Activated T-cell treated with anti-CD3 and anti-CD28 coated beads, Interleukin-2, amount 50 U/mL, for 48 hours (primary cell): ENCODE data around the gene EVX2.

ENCODE experiments used
- DNase-seq, 2 experiments: peaks; one replicate each; pipeline ENCODE4 v3.0.0-alpha.2; 2020

The EVX2 gene

DNA sequence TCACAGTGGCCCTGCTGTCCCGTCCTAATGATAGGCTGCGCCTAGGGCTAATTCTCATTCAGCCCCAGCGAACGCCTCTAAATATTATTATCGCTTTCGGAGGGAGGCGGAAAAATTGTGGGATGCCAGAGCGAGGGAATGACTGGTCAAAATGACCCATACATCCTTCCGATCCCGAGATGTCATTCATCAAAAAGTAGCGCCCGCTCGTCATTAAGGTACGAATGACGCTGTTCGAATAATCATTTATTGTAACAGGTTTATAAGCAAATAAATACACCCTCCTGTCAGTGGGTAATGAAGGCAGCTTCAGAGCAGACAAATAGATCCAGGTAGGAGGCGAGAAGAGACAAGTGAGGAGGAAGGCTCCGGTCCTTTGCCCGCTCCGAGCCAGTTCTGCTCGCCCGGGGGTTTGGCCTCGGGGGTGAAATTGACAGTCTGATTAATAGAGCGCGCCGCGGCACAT lies at the start of gene EVX2:
Gene EVX2 (minus strand): TSS at position 167 of the 466 bp plus-strand sequence. CDS start 186 bp downstream, outside the sequence.
- no peak for DNase-seq

DNA sequence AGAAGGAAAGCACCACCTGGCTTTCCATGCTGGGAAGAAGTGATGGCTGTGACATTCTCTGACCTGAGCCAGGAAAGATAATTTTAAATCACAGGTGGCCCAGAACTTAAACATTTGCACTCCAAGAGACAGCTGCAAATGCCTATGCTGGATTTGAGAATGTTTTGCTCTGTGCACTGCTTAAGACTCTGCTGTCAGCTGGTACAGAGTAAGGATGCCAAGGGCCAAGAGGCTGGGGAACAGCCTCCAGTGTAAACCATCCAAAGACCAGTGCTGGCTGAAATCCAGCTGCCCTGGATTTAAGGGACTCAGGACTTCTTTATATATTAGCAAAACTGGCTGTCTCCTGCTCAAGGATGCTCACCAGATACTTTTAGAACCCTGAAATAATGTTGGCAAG lies 49.6 kb upstream of the EVX2 start:
- DNase-seq, result no peak

DNA sequence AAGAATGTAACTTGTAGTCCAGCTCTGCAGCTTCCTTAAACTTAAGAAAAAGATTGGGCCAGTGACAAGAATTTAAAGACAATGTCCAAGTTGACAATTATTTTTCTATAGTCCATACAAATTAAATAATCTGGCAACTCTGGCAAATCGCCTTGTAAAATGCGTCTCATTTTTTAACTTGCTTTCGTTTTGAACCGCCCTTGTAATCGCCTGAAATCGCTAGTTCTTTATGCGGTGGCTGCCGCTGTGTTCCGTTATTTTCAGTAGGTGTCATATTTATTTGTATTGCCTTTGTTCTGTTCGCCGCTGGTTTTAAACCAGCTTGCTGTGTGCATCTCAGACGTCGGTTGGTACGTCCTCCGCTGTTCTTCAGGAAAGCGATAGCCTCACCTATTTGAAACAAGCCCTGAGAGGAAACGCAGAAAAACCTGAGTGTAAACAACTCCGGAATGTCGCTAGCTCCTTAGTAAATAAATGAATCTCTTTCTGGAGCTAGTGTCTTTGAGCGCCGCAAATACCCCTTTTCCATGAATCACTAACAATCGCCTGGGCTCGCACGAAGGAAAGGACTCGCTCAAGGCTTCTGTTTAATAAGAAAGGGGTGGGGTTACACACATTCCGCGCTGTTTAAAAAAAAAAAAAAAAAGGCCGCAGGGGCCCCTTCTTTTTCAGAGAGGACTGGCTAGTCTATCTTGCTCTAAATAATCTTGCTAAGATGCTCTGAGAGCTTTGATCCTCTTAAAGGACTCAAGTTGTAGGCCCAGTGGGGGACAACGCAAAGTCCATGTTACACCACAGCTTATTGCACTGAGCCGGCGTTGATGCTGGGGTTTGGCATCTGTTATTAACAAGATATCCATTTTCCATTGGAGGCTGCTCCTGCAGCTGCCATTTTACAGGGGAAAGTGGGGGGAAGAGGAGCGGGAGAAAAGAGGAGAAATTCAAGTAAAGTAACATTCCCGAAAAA lies 48.7 kb upstream of the EVX2 start:
- DNase-seq, result peak in 1 of 2 experiments; percentile 23

DNA sequence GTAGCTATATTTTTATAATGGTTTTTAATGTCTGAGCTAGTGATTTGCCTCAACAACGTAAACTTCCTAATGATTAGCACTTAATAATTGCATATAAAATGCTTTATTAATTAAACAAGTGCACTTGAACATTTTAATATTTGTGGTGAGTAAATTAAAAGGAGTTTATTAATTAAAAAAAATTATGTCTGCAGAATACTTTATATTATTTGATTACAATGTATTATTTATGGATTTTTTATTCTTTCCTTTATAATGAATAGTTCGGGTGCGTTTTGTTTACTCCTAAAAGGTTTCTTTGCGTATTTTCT lies 48.0 kb upstream of the EVX2 start:
- no peak for DNase-seq

DNA sequence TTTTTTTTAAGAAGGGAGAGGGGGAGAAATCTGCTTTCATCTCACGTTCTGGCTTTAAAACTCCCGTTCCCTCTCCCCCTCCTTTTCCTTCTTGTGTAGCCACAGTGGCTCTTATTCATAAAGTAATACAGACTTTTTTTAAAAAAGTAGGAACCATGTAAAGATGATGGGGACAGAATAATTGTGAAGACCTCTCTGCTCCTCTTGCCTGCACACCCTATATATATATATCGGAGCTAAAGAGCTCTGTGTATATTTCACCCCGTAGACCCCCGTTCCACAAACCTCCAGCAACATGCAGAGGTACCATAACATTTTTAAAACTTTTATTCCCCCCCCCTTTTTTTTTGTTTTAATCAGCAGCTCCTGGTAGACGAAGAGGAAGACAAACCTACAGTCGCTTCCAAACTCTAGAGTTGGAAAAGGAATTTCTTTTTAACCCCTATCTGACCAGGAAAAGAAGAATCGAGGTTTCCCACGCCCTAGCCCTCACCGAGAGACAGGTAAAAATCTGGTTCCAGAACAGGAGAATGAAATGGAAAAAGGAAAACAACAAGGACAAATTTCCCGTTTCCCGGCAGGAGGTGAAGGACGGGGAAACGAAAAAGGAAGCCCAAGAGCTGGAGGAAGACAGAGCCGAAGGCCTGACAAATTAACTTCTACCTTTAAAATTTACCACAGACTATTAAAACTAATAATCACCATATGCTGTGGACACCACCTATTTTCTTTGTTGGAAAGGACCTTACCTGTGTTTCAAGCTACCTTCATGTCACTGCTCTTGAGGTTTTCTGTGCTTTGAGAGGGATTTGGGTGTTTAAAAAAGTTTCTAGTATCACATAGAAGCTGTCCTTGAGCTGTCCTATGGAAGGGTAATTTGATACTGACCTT lies 47.4 kb upstream of the EVX2 start:
- DNase-seq, result no peak

DNA sequence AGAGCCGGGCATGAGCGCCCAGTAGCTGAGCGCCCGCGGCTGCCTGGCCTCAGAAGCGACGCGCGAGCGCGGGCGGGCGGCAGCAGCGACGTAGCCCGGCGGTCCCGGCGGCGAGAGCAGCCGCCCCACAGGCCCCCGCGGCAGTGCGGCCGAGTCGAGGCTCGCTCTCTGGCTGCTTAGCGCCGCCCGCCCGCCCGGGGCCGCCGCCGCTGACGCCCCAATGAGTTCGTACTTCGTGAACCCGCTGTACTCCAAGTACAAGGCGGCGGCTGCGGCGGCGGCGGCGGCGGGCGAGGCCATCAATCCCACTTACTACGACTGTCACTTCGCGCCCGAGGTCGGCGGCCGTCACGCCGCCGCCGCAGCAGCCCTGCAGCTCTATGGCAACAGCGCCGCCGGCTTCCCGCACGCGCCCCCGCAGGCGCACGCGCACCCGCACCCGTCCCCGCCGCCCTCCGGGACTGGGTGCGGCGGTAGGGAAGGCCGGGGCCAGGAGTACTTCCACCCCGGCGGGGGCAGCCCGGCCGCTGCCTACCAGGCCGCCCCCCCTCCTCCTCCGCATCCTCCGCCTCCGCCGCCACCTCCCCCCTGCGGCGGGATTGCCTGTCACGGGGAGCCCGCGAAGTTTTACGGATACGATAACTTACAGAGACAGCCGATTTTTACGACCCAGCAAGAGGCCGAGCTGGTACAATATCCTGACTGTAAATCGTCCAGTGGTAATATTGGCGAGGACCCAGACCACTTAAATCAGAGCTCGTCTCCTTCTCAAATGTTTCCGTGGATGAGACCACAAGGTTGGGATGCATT lies 46.6 kb upstream of the EVX2 start:
- DNase-seq, result peak; percentile 38 to 54

DNA sequence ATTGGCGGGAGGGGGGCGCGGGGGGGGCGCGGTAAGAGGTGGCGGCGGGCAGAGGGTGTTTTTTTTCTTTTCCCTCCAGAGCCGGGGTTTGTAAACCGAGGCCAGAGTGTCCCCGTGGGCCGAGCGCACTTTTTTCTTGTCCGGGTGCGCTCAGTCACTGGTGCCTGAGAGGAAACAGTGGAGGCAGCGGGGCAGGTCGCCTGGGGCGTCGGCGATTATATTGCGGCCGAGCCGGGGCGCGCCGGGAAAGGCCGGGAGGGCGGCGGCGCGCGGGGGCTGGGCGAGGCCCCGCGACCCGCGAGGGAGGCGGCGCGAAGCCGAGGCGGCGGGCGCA lies 46.0 kb upstream of the EVX2 start:
- DNase-seq, result no peak

DNA sequence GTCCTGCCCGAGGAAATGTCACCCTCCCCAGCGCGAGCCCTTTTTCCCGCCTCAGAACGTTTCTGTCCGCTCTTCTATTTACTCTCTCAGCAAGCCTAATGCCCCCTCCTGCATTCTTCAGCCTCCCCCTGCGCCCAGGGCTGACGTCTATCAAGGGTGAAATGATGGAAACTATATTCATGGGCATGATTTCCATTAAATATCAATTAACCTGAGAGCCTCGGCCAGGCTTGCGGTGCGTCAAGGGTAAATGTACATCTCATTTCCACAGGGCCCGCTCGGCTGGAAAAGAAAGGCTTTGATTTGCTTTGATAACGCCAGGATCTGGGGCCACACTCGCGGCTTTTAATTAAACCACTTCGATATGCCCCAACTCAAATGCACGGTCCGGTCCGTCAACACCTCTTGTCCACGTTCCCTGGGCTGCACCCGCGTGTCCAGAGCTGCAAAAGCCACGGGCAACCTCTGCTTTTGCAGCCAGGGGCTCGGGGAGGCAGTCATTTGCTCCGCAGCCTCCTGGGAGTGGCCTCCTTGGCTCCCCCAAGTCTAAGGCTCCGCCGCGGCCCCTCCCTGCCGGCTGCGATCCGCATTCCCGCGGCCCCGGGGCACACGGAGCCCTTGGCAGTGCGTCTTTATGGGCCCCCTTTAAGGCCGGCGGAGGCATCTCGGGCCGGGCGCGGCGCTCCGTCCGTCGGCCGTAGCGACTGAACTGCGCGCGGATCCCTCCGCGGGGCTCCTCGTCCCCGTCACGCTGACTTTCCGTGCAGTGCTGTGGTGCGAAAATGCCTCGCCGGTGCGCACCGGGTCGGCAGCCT lies 45.4 kb upstream of the EVX2 start, which contains the start of gene HOXD8:
Gene HOXD8 (plus strand): TSS at position 724 of the 815 bp plus-strand sequence. CDS start 662 bp downstream, outside the sequence.
- peak; percentile 33 to 50 for DNase-seq

DNA sequence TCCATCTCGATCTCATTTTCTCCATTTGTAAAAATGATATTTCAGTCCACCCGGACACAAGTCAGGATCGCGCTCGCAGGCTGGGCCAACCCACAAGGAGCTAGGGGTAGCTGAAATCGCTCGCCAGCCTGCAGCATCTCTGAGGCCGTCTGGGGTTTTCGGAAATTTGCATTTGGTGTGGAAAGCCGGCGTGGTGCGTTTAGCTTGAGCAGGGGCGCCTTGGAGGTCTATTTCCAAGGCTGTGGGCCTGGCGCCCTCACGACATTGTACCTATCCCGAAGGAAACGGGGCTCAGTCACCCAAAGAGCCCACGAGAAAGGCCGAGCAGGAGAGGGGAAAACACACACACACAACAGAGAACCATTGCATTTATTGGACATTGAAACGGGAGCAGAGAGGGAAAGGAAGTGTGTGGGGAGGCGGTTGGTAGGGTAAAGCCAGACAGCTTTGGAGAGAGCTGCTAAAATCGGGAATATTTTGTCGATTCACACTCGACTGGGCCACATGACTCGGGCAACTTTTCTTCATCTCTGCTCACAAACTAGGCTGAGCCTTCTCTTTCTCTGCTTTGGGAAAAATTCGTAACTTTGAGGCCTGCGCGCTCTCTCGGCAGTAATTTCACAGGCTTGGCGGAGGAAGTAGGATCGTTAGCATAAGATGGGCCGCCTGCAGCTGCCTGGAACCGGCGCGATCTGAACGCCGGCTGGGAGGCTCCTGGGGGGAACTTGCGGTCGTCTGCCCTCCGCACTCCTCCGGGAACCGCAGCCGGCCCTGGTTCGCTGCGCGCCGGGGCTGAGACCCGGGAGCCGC lies 44.6 kb upstream of the EVX2 start:
- peak; percentile 32 to 36 for DNase-seq

DNA sequence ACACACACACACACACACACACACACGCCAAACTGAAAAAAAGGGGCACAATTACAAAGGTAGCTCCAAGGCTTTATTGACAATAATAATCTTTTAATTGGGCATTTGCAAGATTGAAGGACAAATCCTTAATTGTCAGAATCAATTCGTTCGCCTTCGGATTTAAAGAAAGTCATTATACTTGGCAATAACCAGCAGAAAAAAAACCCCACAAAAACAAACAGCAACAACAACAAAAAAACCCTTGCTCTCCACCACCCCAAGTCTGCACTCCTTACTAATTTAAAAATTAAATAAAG lies 44.0 kb upstream of the EVX2 start:
- no peak for DNase-seq

DNA sequence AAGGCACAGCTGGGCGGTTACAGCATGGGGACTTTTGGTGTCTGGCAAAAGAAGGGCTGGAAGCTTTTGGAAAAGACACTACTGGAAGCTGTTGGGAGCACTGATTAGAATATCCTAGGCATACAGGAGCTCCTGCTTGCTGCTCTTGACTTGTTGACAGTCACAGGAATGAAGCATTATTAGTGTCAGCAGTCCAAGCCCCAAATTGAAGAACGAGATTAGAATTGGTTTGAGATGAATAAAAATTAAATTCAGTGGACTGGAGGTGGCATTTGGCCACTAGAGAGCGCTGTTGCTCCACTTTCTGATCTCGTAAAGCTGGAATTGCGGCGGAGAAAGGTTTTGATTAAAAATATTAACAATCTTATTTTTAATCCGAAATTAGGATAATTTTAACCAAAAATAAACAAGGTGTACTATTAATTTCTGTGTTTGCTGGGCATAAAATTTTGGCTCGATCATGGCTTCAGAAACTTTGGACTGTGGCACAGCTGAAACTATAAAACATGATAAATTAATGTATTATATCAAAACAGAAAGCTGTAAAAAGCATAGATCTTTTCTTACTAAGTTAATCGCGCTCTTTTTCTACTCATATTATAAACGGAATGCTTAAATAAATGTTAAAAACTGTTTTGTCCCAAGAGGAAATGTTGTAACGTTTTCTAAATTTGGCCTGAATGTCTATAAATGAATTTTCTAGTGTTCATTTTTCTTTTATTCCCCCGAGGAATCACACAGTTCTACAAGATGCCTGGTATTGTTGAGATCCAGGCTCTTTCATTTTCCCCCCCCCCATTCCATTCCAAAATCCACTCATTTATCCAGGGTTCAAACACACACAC lies 43.4 kb upstream of the EVX2 start:
- peak; percentile 69 to 70 for DNase-seq

DNA sequence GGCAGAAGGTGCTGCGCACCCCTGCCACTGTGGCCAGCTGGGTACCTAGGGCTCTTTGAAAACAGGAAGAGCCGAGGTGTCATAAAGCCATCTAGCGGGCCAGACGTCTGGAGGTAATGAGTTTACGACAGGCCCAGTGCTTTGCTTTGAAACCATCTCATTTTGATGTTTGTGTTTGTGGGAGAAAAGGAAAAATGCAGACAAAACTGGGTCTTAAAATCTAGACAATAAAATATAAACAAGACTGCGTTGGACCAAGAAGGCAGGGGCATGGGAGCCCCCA lies 42.0 kb upstream of the EVX2 start:
- no peak for DNase-seq

DNA sequence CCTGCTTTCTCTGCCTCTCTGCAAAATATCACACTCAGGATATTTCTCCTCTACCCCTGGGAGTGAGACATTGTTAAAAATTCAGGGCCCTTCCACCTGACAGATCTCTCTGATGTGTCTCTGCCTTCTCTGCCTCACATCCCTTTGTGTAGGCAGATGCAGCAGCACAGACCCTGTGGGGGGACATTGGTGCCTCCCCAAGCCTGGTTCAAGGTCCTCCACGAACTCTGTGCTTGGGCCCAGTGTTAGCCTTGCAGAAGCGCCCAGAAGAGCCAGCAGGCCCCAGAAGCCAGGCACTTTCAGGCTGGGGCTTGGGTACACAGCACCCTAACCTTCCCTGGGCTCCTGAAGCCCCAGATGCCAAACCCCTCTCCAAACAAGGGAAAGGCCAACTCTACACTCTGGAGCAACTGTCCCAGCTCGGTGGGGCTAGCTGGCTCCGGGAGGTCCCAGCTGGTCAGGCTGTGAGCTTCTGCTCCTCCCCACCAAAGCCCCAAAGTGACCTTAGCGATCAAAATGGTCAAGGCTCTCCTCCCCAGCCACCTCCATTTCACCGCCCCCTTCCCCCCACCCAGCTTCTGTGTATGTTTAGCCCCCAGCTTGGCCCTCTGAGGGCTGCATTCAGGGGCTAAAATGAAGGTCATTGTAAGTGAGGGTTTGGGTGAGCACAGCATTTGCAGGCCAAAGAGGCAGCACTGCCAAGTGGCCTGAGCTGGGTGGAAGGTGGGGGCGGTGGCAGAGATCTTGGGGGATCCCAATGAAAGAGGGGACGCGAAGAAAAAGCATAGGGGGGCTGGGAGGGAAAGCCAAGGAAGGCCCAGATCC lies 41.4 kb upstream of the EVX2 start:
- DNase-seq, result peak in 1 of 2 experiments; percentile 17

DNA sequence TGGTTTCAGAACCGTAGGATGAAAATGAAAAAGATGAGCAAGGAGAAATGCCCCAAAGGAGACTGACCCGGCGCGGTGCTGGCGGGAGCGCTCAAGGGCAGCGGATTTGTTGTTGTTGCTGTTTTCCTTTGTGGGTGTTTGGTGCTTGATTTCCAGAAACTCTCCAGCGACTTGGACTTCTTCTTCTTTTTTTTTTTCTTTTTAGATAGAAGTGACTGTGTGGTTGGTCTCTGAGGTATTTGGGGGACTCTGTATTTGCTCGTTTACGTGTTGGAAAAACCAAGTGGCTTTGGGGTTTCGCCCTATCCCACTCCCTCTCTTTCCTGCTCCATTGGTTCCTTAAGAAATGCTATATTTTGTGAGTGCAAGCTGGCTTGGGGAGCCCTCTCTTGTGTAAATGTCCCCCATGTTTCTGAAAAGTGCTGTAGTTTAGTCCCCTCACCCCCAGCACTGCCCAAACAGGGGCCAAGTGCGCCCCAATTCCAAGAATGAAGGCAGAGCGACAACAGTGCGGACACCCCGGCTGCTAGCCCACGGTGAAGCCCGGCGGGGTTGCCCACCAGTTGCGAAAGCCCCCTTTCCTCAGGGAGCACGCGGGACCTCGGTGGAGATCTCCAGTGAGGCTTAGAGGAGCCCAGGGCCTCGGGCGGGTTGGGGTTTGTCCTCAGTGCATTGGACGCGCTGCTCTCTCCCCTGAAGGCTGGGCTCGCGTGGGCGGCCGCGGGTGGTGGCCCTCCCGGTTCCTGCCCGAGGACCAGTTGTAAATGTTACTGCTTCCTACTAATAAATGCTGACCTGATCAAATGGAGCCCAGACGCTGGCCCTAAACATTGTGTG lies 40.6 kb upstream of the EVX2 start:
- DNase-seq, result peak in 1 of 2 experiments; percentile 10

DNA sequence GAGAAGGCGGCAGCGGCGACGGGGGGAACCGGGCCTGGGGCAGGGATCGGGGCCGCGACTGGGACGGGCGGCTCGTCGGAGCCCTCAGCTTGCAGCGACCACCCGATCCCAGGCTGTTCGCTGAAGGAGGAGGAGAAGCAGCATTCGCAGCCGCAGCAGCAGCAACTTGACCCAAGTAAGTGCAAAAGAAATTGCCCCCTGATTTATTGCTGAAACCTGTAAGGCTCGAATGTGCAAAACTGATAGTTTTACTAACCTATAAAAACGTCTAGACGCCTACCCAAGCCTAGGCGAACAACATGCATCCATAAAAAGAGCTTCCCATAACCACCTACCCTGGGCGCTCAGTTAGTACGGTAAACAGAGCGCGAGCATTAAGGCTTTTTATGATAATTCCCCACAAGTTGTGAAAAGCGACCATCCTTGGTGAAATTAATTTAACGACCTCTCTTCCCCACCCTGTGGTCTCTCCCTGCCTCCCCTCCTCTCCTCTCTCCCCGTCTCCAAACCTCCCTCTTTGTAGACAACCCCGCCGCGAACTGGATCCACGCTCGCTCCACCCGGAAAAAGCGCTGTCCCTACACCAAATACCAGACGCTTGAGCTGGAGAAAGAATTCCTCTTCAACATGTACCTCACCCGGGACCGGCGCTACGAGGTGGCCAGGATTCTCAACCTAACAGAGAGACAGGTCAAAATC lies 39.8 kb upstream of the EVX2 start:
- DNase-seq, result peak in 1 of 2 experiments; percentile 26

DNA sequence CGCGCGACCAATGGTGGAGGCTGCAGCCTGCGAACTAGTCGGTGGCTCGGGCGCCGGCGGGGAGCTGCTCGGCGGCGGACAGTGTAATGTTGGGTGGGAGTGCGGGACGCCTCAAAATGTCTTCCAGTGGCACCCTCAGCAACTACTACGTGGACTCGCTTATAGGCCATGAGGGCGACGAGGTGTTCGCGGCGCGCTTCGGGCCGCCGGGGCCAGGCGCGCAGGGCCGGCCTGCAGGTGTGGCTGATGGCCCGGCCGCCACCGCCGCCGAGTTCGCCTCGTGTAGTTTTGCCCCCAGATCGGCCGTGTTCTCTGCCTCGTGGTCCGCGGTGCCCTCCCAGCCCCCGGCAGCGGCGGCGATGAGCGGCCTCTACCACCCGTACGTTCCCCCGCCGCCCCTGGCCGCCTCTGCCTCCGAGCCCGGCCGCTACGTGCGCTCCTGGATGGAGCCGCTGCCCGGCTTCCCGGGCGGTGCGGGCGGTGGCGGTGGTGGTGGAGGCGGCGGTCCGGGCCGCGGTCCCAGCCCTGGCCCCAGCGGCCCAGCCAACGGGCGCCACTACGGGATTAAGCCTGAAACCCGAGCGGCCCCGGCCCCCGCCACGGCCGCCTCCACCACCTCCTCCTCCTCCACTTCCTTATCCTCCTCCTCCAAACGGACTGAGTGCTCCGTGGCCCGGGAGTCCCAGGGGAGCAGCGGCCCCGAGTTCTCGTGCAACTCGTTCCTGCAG lies 39.1 kb upstream of the EVX2 start, which contains the start of gene HOXD9:
Gene HOXD9 (plus strand): TSS at position 37 of the 728 bp plus-strand sequence. CDS start 50 bp downstream, at position 87.
- DNase-seq, result peak in 1 of 2 experiments; percentile 54
